C4-2B (cell line): ENCODE results near the gene DIDO1.

Experiments
- CTCF ChIP-seq: fragments of 450-650 bp; conservative IDR thresholded peaks from 2 replicates; pipeline ENCODE4 v1.5.1; 2017; ENCODE audit warnings: mild to moderate bottlenecking
- ZFX ChIP-seq: fragments of 450-650 bp; IDR thresholded peaks from 2 replicates; pipeline ENCODE4 v1.6.1; 2017

DNA sequence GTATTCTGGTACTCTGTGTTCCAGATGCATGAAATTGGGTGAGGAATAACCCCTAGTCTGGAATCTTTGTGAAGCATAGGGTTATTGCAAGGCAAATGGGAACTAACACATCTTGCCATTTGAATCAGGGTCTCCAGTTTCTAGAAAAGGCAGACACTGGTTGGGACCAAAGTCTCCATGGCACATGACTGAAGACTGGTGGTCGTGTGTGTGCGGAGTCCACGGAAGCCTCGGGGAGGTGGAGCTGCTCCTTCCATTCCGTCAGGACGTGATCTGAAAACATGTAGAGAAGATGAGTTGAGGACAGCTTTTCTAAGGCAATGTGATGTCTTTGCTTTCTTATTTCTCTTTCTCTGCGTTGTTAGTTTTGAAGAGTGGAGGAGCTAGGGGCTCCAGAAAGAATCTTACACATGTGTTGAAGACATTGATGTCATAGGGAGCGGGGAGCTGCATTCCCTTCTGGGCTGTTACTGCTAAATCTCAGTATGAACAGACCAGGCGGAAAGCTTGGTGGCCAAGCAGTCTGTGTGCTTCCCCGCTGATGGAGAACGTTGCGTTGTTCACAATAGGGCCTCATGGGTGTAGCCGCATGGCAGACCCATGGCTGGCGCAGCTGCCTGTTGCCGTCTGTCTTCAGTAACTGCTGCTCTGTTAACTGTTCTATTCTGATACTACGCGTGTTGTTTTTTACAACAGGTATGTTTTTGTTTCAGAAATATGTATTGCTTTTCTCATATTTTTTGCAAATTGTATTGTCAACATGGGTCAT lies 21.4 kb upstream of the DIDO1 start:
- no peak for TF ChIP-seq CTCF
- TF ChIP-seq ZFX = no peak
